ENCODE data around the gene HSD17B3.

- TF ChIP-seq CTCF (IDR thresholded peaks at IDR 0.05) (no peak), POLR2A (IDR thresholded peaks at IDR 0.05) (no peak)
These were observed 86.1 kb downstream of the HSD17B3 start for GRCh38 chr9:96215841-96216240.

Measured in uterus (tissue), 2 donors.